Thoracic aorta (tissue), 2 donors: ENCODE results near the gene VRK1. TPM values are rescaled to one million over a fixed set of nuclear protein-coding genes. Genes with fewer than 3 reads are reported as not detected.

Experiments used
- ATAC-seq: fragments of 150-250 bp; one replicate; pipeline ENCODE4 v1.8.0; 2017; ENCODE audit warnings: low read depth; ENCODE audit not compliant: insufficient number of reproducible peaks, low FRiP score
- DNase-seq: peaks from one replicate; pipeline ENCODE4 v3.0.0-alpha.2; 2020; ENCODE audit warnings: low spot score
- H3K27ac ChIP-seq, 2 donors: fragments of 200-600 bp; sonication (generic); 1 replicate in 1 of 2; 2 replicates in 1 of 2; pipeline ENCODE4 v1.5.1; 2016; ENCODE audit warnings: mild to moderate bottlenecking in 2 of 2, moderate library complexity in 2 of 2
- H3K27me3 ChIP-seq: fragments of 200-600 bp; sonication (generic); replicated peaks from 2 replicates; pipeline ENCODE4 v1.6.0; 2016; ENCODE audit warnings: mild to moderate bottlenecking; ENCODE audit not compliant: insufficient read depth
- H3K36me3 ChIP-seq: fragments of 200-600 bp; sonication (generic); one replicate; pipeline ENCODE4 v1.5.1; 2016
- H3K4me1 ChIP-seq, 2 donors: fragments of 200-600 bp; sonication (generic); 1 replicate in 1 of 2; 2 replicates in 1 of 2; pipeline versions ENCODE4 v1.5.1 to v1.6.0; 2016; ENCODE audit warnings: low read depth in 2 of 2, mild to moderate bottlenecking in 1 of 2; ENCODE audit not compliant: control insufficient read depth in 1 of 2
- H3K4me3 ChIP-seq: fragments of 200-600 bp; sonication (generic); 2 replicates; pipeline ENCODE4 v1.5.1; 2016; ENCODE audit warnings: mild to moderate bottlenecking
- H3K9me3 ChIP-seq: fragments of 200-600 bp; sonication (generic); 2 replicates; pipeline ENCODE4 v1.5.1; 2016
- total RNA-seq, 2 donors: library from RNA; depleted of rRNA; stranded (reverse); fragments of >200 nt; gene quantifications; one replicate each; pipeline versions ENCODE4 v1.1.0 to v1.2.3, GENCODE V29; 2016
- TF ChIP-seq, protein P1 (sequence below): fragments of 200-600 bp; sonication (generic); IDR thresholded peaks from one replicate; pipeline ENCODE4 v1.5.1; 2019; ENCODE audit warnings: antibody characterized with exemption

The VRK1 gene
- total RNA-seq, 2 donors from 2014 or later = 3.0 to 4.9 TPM

DNA sequence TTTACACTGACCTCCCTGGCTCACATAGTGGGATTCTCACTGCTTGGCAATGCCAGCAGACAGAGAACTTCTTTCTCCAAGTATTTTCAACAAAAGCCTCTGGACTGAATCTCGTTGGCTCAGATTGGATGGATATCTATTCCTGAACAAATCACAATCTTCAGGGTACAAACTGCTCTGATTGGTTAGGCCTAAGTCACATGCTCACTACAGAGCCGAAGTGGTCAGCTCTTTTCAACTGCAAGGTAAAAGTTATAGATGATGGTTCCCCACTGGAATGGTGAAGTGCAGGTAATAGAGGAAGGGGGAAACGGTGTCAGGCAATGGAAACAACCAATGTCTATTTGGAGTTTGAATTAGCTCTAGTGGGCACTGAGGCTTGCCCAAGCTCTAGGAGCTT lies 16.7 kb upstream of the VRK1 start:
- no peaks in the 10 kb centered on the region for H3K27me3 ChIP-seq
- H3K4me1 ChIP-seq = no peaks in the 10 kb centered on the region
- TF ChIP-seq, protein P1, sequence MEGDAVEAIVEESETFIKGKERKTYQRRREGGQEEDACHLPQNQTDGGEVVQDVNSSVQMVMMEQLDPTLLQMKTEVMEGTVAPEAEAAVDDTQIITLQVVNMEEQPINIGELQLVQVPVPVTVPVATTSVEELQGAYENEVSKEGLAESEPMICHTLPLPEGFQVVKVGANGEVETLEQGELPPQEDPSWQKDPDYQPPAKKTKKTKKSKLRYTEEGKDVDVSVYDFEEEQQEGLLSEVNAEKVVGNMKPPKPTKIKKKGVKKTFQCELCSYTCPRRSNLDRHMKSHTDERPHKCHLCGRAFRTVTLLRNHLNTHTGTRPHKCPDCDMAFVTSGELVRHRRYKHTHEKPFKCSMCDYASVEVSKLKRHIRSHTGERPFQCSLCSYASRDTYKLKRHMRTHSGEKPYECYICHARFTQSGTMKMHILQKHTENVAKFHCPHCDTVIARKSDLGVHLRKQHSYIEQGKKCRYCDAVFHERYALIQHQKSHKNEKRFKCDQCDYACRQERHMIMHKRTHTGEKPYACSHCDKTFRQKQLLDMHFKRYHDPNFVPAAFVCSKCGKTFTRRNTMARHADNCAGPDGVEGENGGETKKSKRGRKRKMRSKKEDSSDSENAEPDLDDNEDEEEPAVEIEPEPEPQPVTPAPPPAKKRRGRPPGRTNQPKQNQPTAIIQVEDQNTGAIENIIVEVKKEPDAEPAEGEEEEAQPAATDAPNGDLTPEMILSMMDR = no peak
- no peak overlapping the region for H3K27ac ChIP-seq
- no peaks in the 10 kb centered on the region for H3K9me3 ChIP-seq
- H3K4me3 ChIP-seq = no peak overlapping the region
- DNase-seq (no peak), ATAC-seq (no peak)
- no peaks in the 10 kb centered on the region for H3K36me3 ChIP-seq

DNA sequence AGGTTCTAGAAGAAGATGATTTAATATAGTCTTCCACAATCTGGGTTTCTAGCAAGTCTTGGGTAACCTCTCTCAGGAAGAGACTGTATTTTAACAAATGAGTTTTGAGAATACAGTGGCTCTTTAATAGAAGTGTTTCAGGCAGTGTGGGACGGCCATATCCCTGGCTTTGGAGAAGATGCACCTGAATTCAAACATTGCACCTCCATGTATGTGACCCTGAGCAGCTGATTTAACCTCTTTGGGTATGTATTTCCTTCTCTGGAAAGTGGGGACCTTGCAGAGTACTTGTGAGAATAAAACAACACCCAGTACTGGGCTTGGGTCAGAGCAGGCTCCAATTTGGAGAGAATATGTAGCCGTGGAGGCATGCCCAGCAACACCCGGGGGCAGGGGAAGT lies 15.8 kb upstream of the VRK1 start:
- DNase-seq (no peak), ATAC-seq (no peak)

DNA sequence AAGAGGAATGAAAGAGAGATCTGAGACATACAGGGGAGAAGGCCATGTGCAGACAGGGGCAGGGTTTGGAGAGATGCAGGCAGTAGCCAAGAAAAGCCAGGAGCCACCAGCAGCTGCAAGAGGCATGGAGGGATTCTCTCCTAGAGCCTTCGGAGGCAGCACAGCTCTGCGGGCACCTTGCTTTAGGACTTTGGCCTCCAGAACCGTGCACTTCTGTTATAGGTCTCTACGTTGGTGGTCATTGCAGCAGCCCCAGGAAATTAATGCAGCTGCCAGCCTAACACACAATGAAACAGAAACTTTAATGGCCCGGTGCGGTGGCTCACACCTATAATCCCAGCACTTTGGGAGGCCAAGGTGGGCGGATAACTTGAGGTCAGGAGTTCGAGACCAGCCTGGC lies 14.7 kb upstream of the VRK1 start:
- Histone ChIP-seq H3K36me3 (no peaks in the 10 kb centered on the region), H3K4me3 (no peak overlapping the region), H3K9me3 (no peaks in the 10 kb centered on the region), H3K4me1 (no peaks in the 10 kb centered on the region), H3K27me3 (no peaks in the 10 kb centered on the region), H3K27ac (no peak overlapping the region)
- TF ChIP-seq, protein P1 = no peak
- ATAC-seq (no peak), DNase-seq (no peak)

More for the DNA sequence above, 15.8 kb upstream of the VRK1 start:
- Histone ChIP-seq H3K4me3 (no peak overlapping the region), H3K4me1 (no peaks in the 10 kb centered on the region), H3K27me3 (no peaks in the 10 kb centered on the region), H3K36me3 (no peaks in the 10 kb centered on the region), H3K9me3 (no peaks in the 10 kb centered on the region), H3K27ac (no peak overlapping the region)
- TF ChIP-seq, protein P1 = no peak

DNA sequence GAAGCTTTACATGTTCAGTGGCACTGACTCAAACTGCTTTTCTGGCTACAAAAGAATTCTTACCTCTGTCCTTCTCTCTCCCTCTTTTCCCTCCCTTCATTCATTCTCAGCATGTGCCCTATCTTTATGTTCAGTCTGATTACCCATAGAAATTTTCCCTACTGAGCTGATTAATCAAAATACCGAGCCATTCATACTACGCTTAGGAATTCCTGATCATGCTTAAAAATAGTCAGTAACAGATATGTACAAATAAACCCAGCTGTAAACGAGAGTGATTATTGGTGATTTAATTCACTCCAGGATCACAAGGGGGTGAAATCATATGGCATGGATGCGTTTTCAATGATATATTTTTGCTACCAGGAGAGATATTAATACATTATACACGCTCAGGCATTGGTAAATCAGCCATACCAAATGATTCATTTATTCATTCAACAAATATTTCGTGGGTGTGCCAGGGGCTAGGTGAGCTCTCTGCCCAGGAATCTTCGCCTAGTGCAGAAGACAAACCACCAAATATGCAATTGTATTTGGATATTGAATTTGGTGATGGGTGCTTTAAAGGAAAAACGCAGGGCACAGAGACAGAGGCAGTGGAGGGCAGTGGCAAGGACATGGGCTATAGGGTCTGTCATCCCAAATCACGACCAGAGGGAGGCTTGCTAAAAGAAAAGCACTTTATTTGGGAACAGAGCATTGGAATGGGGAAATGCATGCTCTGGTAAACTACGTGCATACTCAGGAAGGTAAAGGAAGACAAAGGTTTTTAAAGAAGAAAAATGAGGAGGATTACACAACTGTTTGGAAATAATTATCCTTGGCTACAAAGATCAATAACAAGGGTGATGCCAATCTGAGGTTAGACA lies 13.9 kb upstream of the VRK1 start:
- H3K27ac ChIP-seq = no peak overlapping the region
- H3K27me3 ChIP-seq = no peaks in the 10 kb centered on the region
- no peaks in the 10 kb centered on the region for H3K36me3 ChIP-seq
- TF ChIP-seq, protein P1 = no peak
- ATAC-seq (no peak), DNase-seq (no peak)
- no peak overlapping the region for H3K4me3 ChIP-seq
- H3K4me1 ChIP-seq = no peaks in the 10 kb centered on the region
- H3K9me3 ChIP-seq = no peaks in the 10 kb centered on the region

DNA sequence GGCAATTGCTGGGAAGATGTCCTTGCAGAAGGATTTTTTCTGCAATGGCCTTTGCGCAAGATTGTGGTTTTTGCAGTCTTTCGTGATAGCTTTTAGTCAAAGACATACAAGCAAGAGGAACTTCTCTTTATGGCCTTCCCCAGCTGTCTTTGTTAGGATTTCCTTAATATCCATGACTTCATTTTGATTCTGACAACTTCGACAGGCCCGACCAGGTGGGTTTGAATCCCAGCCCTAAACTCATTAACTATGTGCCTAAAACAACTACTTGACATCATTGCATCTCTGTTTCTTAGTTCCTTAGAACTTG lies 13.3 kb upstream of the VRK1 start:
- Histone ChIP-seq H3K27ac (no peak overlapping the region), H3K27me3 (no peaks in the 10 kb centered on the region), H3K4me3 (no peak overlapping the region), H3K4me1 (no peaks in the 10 kb centered on the region), H3K36me3 (no peaks in the 10 kb centered on the region), H3K9me3 (no peaks in the 10 kb centered on the region)
- DNase-seq (no peak), ATAC-seq (no peak)
- TF ChIP-seq, protein P1 = no peak
